ENCODE data around the gene WDR93.
"Not testable (repeated sequence)": the region's sequence is repeated elsewhere in the genome, so short reads cannot be mapped to it uniquely, and the experiment has no call there.

WDR93 gene

GRCh38 chr15:89686522-89686921 lies 4.1 kb upstream of the WDR93 start:
- FAIRE-seq: no peak
- TF ChIP-seq POLR2A (IDR thresholded peaks at IDR 0.05; ENCODE audit: low read depth, low read length): no peak
- DNase-seq (ENCODE audit: insufficient read length, low spot score): no peak

GRCh38 chr15:89689930-89690275 lies 708 bp upstream of the WDR93 start:
- DNase-seq (ENCODE audit: insufficient read length, low spot score); FAIRE-seq: not testable (repeated sequence)

- FAIRE-seq: no peak
- TF ChIP-seq POLR2A (IDR thresholded peaks at IDR 0.05; ENCODE audit: low read depth, low read length): no peak
- DNase-seq (ENCODE audit: insufficient read length, low spot score): no peak
Measured at GRCh38 chr15:89693091-89693490, 2.5 kb downstream of the WDR93 start.

- FAIRE-seq (no peak), DNase-seq (ENCODE audit: insufficient read length, low spot score) (no peak)
- TF ChIP-seq POLR2A (IDR thresholded peaks at IDR 0.05; ENCODE audit: low read depth, low read length): no peak
Measured at GRCh38 chr15:89693696-89694095, 3.1 kb downstream of the WDR93 start.

GRCh38 chr15:89695198-89695597 lies 4.6 kb downstream of the WDR93 start:
- DNase-seq (ENCODE audit: insufficient read length, low spot score) (no peak), FAIRE-seq (no peak)
- no peak for TF ChIP-seq POLR2A (IDR thresholded peaks at IDR 0.05; ENCODE audit: low read depth, low read length)

- FAIRE-seq (no peak), DNase-seq (ENCODE audit: insufficient read length, low spot score) (no peak)
- TF ChIP-seq POLR2A (IDR thresholded peaks at IDR 0.05; ENCODE audit: low read depth, low read length): no peak
Measured at GRCh38 chr15:89704411-89704810, 13.8 kb downstream of the WDR93 start.

GRCh38 chr15:89707577-89707976 lies 17.0 kb downstream of the WDR93 start:
- no peak for FAIRE-seq
- DNase-seq (ENCODE audit: insufficient read length, low spot score): no peak
- no peak for TF ChIP-seq POLR2A (IDR thresholded peaks at IDR 0.05; ENCODE audit: low read depth, low read length)

- FAIRE-seq: no peak
- TF ChIP-seq POLR2A (IDR thresholded peaks at IDR 0.05; ENCODE audit: low read depth, low read length): no peak
- no peak for DNase-seq (ENCODE audit: insufficient read length, low spot score)
Measured at GRCh38 chr15:89714775-89715174, 24.2 kb downstream of the WDR93 start.

GRCh38 chr15:89723031-89723430 lies 32.4 kb downstream of the WDR93 start:
- no peak for FAIRE-seq
- no peak for DNase-seq (ENCODE audit: insufficient read length, low spot score)
- TF ChIP-seq POLR2A (IDR thresholded peaks at IDR 0.05; ENCODE audit: low read depth, low read length): no peak

GRCh38 chr15:89724621-89725020 lies 34.0 kb downstream of the WDR93 start:
- no peak for TF ChIP-seq POLR2A (IDR thresholded peaks at IDR 0.05; ENCODE audit: low read depth, low read length)
- DNase-seq (ENCODE audit: insufficient read length, low spot score) (no peak), FAIRE-seq (no peak)

- no peak for TF ChIP-seq POLR2A (IDR thresholded peaks at IDR 0.05; ENCODE audit: low read depth, low read length)
- no peak for FAIRE-seq
Measured at GRCh38 chr15:89725064-89725463, 34.5 kb downstream of the WDR93 start.

GRCh38 chr15:89728254-89728653 lies 37.6 kb downstream of the WDR93 start:
- FAIRE-seq: no peak
- DNase-seq (ENCODE audit: insufficient read length, low spot score): no peak
- TF ChIP-seq POLR2A (IDR thresholded peaks at IDR 0.05; ENCODE audit: low read depth, low read length): no peak

More at GRCh38 chr15:89725064-89725463, 34.5 kb downstream of the WDR93 start:
- no peak for DNase-seq (ENCODE audit: insufficient read length, low spot score)

GRCh38 chr15:89731275-89731674 lies 40.7 kb downstream of the WDR93 start:
- TF ChIP-seq POLR2A (IDR thresholded peaks at IDR 0.05; ENCODE audit: low read depth, low read length): no peak
- FAIRE-seq (no peak), DNase-seq (ENCODE audit: insufficient read length, low spot score) (no peak)

GRCh38 chr15:89732451-89733172 lies 42.0 kb downstream of the WDR93 start:
- TF ChIP-seq POLR2A (IDR thresholded peaks at IDR 0.05; ENCODE audit: low read depth, low read length): no peak
- FAIRE-seq (no peak), DNase-seq (ENCODE audit: insufficient read length, low spot score) (no peak)

GRCh38 chr15:89735773-89736172 lies 45.2 kb downstream of the WDR93 start:
- FAIRE-seq: no peak
- TF ChIP-seq POLR2A (IDR thresholded peaks at IDR 0.05; ENCODE audit: low read depth, low read length): no peak
- DNase-seq (ENCODE audit: insufficient read length, low spot score): no peak

- TF ChIP-seq POLR2A (IDR thresholded peaks at IDR 0.05; ENCODE audit: low read depth, low read length): no peak
- FAIRE-seq (no peak), DNase-seq (ENCODE audit: insufficient read length, low spot score) (peak; percentile 49)
Measured at GRCh38 chr15:89740137-89740536, 49.5 kb downstream of the WDR93 start.

Data from H54 (cell line).